Stimulated activated CD4-positive, alpha-beta T cell treated with anti-CD3 and anti-CD28 coated beads, Interleukin-1b, Interleukin-23, amount 100 ng/mL, for 48 hours (primary cell): ENCODE measurements around the gene LRRC73.
"Not testable (repeated sequence)": the region's sequence is repeated elsewhere in the genome, so short reads cannot be mapped to it uniquely, and the experiment has no call there.

Experiments
- DNase-seq: peaks from one replicate; pipeline ENCODE4 v3.0.0-alpha.2; 2020

LRRC73 gene

GRCh38 chr6:43509142-43509983 is 783 bp downstream of the LRRC73 start:
- no peak for DNase-seq

GRCh38 chr6:43508481-43509141 is 1.5 kb downstream of the LRRC73 start:
- DNase-seq: no peak

- peak; percentile 80 for DNase-seq
Measured at GRCh38 chr6:43506667-43507471, 3.3 kb downstream of the LRRC73 start.

DNA sequence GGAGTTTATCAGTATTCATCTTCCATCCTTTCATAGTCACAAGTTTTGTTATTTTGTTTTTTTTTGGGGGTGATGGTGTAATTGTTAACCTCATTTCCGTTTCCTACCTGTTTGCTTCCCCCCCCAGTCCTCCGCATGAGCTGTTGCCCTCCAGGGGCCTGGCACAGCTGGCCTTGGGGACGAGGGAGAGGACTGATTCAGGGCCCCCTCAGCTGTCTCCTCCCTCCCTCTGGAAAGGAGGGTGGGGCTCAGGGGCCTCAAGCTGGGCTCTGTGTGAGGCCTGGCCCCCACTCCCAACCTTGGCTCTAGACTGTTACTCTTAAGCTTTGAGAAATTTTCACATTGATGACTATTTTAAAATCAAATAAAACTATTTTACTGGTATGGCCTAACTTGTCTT is 4.0 kb downstream of the LRRC73 start:
- DNase-seq: no peak

DNA sequence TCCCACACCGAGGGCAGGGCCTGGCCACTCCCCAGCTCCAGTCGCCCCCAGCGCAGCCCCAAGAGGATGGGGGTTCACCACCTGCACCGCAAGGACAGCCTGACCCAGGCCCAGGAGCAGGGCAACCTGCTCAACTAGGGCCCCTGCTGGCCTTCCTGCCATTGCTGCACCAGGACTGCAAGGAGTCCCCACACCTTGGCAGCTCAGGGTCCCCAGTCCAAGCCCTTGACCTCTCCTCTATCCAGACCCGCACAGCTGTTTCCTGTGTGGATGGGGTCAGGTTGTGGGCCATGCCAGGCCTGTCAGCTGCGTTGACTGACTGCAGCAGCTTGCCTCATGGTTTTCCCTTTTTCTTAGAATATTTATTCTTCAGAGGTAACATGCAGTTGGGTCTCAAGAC is 4.4 kb downstream of the LRRC73 start:
- no peak for DNase-seq

GRCh38 chr6:43504756-43505593 is 5.2 kb downstream of the LRRC73 start:
- DNase-seq: no peak

DNA sequence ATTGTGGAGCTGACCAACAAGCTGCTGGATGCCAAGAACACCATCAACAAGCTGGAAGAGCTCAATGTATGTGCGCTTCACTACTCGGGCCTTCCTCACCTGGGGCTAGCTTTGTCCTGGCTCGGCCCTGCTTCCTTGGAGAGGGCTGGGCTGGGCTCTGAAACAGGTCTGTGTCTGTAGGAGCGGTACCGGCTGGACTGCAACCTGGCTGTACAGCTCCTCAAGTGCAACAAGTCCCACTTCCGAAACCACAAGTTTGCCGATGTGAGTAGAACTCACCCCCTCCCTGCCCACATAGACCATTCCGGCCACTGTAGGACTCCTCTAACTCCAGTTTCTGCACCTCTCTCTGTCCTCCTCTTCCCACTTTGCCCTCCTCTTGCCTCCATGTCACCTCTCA is 6.7 kb downstream of the LRRC73 start:
- DNase-seq: no peak

DNA sequence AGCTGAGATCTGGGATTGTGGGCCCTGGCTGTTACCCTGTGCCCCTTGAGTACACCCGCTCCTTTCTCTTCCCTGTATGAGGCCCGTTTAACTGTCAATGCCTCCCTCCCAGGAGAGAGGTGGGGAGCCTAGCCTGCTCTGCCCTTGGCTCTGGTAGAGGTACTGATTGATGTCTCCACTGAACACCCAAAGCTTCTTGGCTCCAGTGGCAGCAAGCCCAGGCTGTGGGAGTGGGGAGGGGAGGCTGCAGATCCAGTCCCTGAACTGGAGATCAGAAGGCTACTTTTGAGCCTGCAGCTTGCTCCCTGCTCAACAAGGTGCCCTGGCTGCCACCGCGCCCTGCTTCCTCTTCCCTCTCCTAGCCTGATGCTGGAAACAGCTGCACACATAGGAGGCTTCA is 7.5 kb downstream of the LRRC73 start:
- no peak for DNase-seq

GRCh38 chr6:43500921-43501320 is 9.2 kb downstream of the LRRC73 start:
- DNase-seq: no peak

GRCh38 chr6:43499028-43499815 is 10.9 kb downstream of the LRRC73 start:
- no peak for DNase-seq

DNA sequence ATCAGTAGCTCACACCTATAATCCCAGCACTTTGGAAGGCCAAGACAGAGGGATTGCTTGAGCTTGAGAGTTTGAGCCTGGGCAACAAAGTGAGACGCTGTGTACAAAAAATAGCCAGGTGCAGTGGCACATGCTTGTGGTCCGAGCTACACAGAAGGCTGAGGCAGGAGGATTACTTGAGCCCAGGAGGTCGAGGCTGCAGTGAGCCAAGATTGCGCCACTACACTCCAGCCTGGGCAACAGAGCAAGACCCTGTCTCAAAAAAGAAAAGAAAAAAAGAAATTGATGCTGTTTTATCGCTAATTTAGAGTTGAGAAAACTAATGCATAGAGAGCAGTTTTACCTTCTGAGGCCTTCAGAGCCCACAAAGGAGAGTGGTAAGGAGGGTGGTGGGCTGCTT is 11.9 kb downstream of the LRRC73 start:
- DNase-seq: not testable (repeated sequence)

GRCh38 chr6:43497689-43498088 is 12.5 kb downstream of the LRRC73 start:
- no peak for DNase-seq

DNA sequence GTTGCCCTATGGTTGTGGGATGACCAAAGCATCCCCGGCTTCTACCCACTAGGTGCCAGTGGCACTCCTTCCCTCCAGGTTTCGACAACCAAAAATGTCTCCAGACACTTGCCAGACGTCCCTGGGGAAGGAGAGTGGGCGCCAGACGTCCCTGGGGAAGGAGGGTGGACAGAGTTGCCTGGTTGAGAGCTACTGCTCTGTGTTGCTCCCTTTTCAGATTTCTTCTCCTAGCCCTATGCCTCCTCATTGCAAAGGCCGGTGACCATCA is 13.1 kb downstream of the LRRC73 start:
- DNase-seq: no peak

- no peak for DNase-seq
Measured at GRCh38 chr6:43496370-43497128, 13.6 kb downstream of the LRRC73 start.

DNA sequence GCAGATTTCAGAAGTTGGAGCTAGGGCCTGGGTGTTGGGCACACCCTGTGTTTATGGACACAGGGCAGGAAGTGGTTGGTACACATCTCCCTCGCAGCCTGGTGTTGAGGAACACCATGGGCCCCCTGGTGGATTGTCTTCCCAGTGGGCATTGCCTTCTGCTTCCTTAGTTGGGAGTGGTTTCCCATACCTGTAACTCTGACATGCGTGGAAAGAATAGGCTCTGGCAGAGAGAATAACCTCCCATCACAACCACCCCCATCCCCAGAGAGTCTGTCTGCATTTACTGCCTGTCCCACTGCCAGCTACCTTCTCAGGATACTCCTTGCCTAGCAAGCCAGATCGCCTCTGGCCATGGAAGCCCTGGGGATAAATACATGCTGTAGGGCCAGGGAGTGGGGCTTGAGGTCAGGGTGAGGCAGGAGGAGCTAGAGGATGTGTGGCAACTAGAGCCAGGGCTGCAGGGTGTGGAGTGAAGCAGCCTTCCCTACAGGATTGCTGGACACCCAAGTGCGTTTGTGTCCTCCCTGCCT is 14.7 kb downstream of the LRRC73 start:
- no peak for DNase-seq

- no peak for DNase-seq
Measured at GRCh38 chr6:43494766-43495165, 15.4 kb downstream of the LRRC73 start.

- DNase-seq: no peak
Measured at GRCh38 chr6:43494321-43494720, 15.8 kb downstream of the LRRC73 start.

DNA sequence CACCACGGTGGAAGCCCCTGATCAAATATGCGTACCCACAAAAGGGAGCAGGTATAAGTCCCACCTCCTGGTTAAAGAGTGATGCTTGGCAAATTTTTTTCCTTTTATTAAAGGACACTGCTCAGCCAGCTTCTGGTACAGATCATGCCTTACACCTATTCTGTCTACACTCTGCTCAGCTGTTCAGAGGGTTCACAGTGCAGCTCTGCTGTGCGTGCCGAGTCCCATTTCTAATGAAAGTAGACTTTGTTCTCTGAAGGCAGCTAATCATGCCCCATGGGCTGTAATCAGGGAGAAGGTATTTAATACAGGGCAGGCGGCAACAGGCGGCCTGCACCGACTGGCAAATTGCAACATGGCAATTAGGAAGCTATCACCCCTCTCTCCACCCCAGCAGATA is 16.3 kb downstream of the LRRC73 start:
- no peak for DNase-seq

- no peak for DNase-seq
Measured at GRCh38 chr6:43493230-43493629, 16.9 kb downstream of the LRRC73 start.

DNA sequence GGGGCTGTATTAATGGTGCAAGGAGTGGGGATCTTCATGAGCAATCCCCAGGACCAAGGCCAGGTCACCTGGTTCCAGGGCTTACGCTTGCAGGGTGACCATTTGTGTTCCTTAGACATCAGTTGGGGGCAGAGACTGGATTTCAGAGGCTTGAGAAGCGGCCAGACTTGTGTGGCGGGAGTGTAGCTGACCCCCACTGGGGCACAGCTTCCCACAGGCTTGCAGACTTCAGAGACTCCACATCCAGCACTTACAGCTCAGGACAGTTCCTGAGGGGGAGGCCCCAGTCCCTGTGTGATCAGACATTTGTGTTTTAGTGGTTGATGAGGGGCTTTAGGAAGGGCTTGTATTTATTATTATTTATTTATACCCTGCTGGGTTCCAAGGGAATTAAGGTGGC is 17.5 kb downstream of the LRRC73 start:
- DNase-seq: no peak
